Mesothelial cell of epicardium (in vitro differentiated cells): ENCODE data around the gene ARHGEF12. TPM values are rescaled to one million over a fixed set of nuclear protein-coding genes. Genes with fewer than 3 reads are reported as not detected.

ENCODE experiments used
- DNase-seq, 2 experiments: peaks; one replicate each; pipeline ENCODE4 v3.0.0; 2021; ENCODE audit warnings: low spot score in 2 of 2; ENCODE audit not compliant: unreplicated experiment in 2 of 2
- H3K27ac Mint-ChIP-seq: 2 replicates; pipeline ENCODE4 v1.8.0; 2021; ENCODE audit warnings: mixed read lengths
- H3K27me3 Mint-ChIP-seq: 2 replicates; pipeline ENCODE4 v1.8.0; 2021; ENCODE audit warnings: low read depth, mixed read lengths
- H3K36me3 Mint-ChIP-seq: 2 replicates; pipeline ENCODE4 v1.8.0; 2021; ENCODE audit warnings: mixed read lengths
- H3K4me1 Mint-ChIP-seq: 2 replicates; pipeline ENCODE4 v1.8.0; 2021; ENCODE audit warnings: mixed read lengths
- H3K4me3 Mint-ChIP-seq: 2 replicates; pipeline ENCODE4 v1.8.0; 2021; ENCODE audit warnings: mild to moderate bottlenecking, moderate library complexity, mixed read lengths
- H3K9me3 Mint-ChIP-seq: 2 replicates; pipeline ENCODE4 v1.8.0; 2021; ENCODE audit warnings: mixed read lengths
- total RNA-seq: library from RNA; stranded (reverse); gene quantifications from 3 replicates; pipeline ENCODE4 v1.2.1, GENCODE V29; 2021
- TF ChIP-seq, protein P1 (sequence below): fragments of 200-600 bp; sonication (generic); IDR thresholded peaks from one replicate; pipeline ENCODE4 v1.5.0; 2021; ENCODE audit warnings: antibody characterized with exemption; ENCODE audit not compliant: unreplicated experiment

ARHGEF12 gene
- total RNA-seq, 1 donor from 2014 or later, result 86.0 TPM

GRCh38 chr11:120441592-120441991, 105.4 kb downstream of the ARHGEF12 start:
- peaks cover 18% of the 10 kb centered on the region for H3K36me3 Mint-ChIP-seq
- H3K27me3 Mint-ChIP-seq, result no peaks in the 10 kb centered on the region
- H3K4me1 Mint-ChIP-seq, result no peaks in the 10 kb centered on the region
- no peak overlapping the region for H3K4me3 Mint-ChIP-seq
- no peaks in the 10 kb centered on the region for H3K9me3 Mint-ChIP-seq
- TF ChIP-seq, protein P1, sequence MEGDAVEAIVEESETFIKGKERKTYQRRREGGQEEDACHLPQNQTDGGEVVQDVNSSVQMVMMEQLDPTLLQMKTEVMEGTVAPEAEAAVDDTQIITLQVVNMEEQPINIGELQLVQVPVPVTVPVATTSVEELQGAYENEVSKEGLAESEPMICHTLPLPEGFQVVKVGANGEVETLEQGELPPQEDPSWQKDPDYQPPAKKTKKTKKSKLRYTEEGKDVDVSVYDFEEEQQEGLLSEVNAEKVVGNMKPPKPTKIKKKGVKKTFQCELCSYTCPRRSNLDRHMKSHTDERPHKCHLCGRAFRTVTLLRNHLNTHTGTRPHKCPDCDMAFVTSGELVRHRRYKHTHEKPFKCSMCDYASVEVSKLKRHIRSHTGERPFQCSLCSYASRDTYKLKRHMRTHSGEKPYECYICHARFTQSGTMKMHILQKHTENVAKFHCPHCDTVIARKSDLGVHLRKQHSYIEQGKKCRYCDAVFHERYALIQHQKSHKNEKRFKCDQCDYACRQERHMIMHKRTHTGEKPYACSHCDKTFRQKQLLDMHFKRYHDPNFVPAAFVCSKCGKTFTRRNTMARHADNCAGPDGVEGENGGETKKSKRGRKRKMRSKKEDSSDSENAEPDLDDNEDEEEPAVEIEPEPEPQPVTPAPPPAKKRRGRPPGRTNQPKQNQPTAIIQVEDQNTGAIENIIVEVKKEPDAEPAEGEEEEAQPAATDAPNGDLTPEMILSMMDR, result no peak
- no peak for DNase-seq
- H3K27ac Mint-ChIP-seq, result no peak overlapping the region

DNA sequence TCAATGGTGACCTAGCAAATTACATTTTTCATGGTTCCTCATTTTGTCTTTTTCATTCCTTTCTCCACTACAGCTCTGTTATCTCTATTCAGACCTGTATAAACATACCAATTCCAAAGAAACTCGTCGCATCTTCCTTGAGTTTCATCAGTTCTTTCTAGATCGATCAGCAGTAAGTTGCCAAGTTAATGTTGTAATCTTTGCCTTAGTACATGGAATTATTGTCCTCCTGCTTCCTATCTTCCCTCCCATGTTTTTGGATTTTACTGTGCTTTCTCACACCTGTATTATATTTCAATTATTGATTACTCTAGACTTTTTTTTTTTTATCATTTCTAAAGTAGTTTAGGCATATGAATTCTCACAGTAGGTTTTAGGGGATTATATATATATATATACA, 105.8 kb downstream of the ARHGEF12 start:
- TF ChIP-seq, protein P1, result no peak
- Mint-ChIP-seq H3K36me3 (peaks cover 22% of the 10 kb centered on the region), H3K27me3 (no peaks in the 10 kb centered on the region), H3K4me3 (no peak overlapping the region), H3K4me1 (no peaks in the 10 kb centered on the region), H3K27ac (no peak overlapping the region), H3K9me3 (no peaks in the 10 kb centered on the region)
- no peak for DNase-seq

GRCh38 chr11:120446802-120447201, 110.6 kb downstream of the ARHGEF12 start:
- Mint-ChIP-seq H3K36me3 (peaks cover 38% of the 10 kb centered on the region), H3K27me3 (no peaks in the 10 kb centered on the region), H3K4me3 (no peak overlapping the region), H3K9me3 (no peaks in the 10 kb centered on the region), H3K27ac (no peak overlapping the region), H3K4me1 (no peaks in the 10 kb centered on the region)
- TF ChIP-seq, protein P1, result no peak
- no peak for DNase-seq

DNA sequence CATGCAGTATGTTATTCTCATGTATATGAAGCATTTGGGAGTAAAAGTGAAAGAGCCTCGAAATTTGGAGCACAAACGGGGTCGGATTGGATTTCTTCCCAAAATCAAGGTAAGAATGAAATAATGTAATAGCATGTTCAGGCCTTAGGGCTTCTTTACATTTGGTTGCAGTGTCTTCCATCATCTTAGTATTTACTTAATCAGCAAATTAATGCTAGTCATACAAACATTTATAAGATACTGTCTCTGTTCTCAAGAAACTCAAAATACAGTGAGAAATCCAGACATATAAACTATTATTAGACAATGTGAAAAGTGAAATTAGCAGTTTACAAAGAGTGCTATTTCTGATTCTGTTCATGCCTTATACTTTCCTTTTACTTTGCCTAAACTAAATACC, 112.0 kb downstream of the ARHGEF12 start:
- no peaks in the 10 kb centered on the region for H3K27me3 Mint-ChIP-seq
- no peaks in the 10 kb centered on the region for H3K9me3 Mint-ChIP-seq
- TF ChIP-seq, protein P1, result no peak
- no peak overlapping the region for H3K4me3 Mint-ChIP-seq
- no peaks in the 10 kb centered on the region for H3K4me1 Mint-ChIP-seq
- no peak overlapping the region for H3K27ac Mint-ChIP-seq
- DNase-seq, result no peak
- peaks cover 45% of the 10 kb centered on the region for H3K36me3 Mint-ChIP-seq

GRCh38 chr11:120455487-120455886, 119.3 kb downstream of the ARHGEF12 start:
- DNase-seq, result no peak
- TF ChIP-seq, protein P1, result no peak
- Mint-ChIP-seq H3K27me3 (no peaks in the 10 kb centered on the region), H3K9me3 (no peaks in the 10 kb centered on the region), H3K27ac (no peak overlapping the region), H3K4me3 (no peak overlapping the region), H3K4me1 (no peaks in the 10 kb centered on the region), H3K36me3 (peaks cover 49% of the 10 kb centered on the region)

DNA sequence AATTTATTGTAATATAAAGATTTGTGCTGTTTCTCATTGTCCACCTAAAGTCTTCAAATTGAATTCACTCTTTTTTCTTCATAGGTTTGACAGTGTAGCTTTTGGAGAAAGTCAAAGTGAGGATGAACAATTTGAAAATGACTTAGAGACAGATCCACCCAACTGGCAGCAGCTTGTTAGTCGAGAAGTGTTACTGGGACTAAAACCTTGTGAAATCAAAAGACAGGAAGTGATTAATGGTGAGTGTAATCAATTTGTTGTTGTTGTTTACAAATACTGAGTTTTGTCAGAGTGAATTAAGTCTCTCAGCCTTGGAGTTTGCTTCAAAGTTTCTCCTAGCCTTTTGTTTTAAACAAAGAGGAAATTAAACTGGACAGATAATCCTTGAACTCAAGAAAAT, 121.8 kb downstream of the ARHGEF12 start:
- H3K27ac Mint-ChIP-seq, result no peak overlapping the region
- H3K27me3 Mint-ChIP-seq, result no peaks in the 10 kb centered on the region
- no peak for DNase-seq
- H3K36me3 Mint-ChIP-seq, result peaks cover 57% of the 10 kb centered on the region
- H3K4me1 Mint-ChIP-seq, result no peaks in the 10 kb centered on the region
- H3K9me3 Mint-ChIP-seq, result no peaks in the 10 kb centered on the region
- H3K4me3 Mint-ChIP-seq, result no peak overlapping the region
- TF ChIP-seq, protein P1, result no peak
